IPS-18a (cell line): ENCODE data around the gene ADAM15.

Source experiments
- H3K27ac ChIP-seq: one replicate; pipeline ENCODE4 v1.5.1; 2013; ENCODE audit warnings: low read length
- H3K27me3 ChIP-seq: one replicate; pipeline ENCODE4 v1.6.1; 2013; ENCODE audit warnings: mild to moderate bottlenecking, low read length; ENCODE audit not compliant: control insufficient read depth, insufficient read depth
- H3K36me3 ChIP-seq: one replicate; pipeline ENCODE4 v1.6.1; 2013; ENCODE audit warnings: low read depth, low read length; ENCODE audit not compliant: control insufficient read depth
- H3K4me1 ChIP-seq: one replicate; pipeline ENCODE4 v1.6.1; 2013; ENCODE audit warnings: low read depth, low read length; ENCODE audit not compliant: control insufficient read depth
- H3K4me3 ChIP-seq: one replicate; pipeline ENCODE4 v1.5.1; 2013; ENCODE audit warnings: low read length
- H3K9ac ChIP-seq: one replicate; pipeline ENCODE4 v1.6.1; 2013; ENCODE audit warnings: mild to moderate bottlenecking, low read length, moderate library complexity
- H3K9me3 ChIP-seq: one replicate; pipeline ENCODE4 v1.6.1; 2013; ENCODE audit warnings: low read depth, low read length; ENCODE audit not compliant: control insufficient read depth

Gene ADAM15

GRCh38 chr1:155049651-155050559 is 1.2 kb upstream of the ADAM15 start:
- peaks cover 23% of the 10 kb centered on the region for H3K27me3 ChIP-seq
- peak overlapping the region; percentile 57 for H3K9ac ChIP-seq
- H3K4me1 ChIP-seq: peaks cover 14% of the 10 kb centered on the region
- no peaks in the 10 kb centered on the region for H3K9me3 ChIP-seq
- no peaks in the 10 kb centered on the region for H3K36me3 ChIP-seq
- H3K4me3 ChIP-seq: peak overlapping the region; percentile 74
- no peak overlapping the region for H3K27ac ChIP-seq

- Histone ChIP-seq H3K4me1 (peaks cover 10% of the 10 kb centered on the region), H3K27me3 (peaks cover 23% of the 10 kb centered on the region), H3K36me3 (no peaks in the 10 kb centered on the region), H3K27ac (no peak overlapping the region), H3K4me3 (peak overlapping the region; percentile 74), H3K9ac (no peak overlapping the region), H3K9me3 (no peaks in the 10 kb centered on the region)
Measured at GRCh38 chr1:155051342-155051776, 243 bp downstream of the ADAM15 start.

- no peak overlapping the region for H3K9ac ChIP-seq
- no peak overlapping the region for H3K27ac ChIP-seq
- no peaks in the 10 kb centered on the region for H3K36me3 ChIP-seq
- H3K27me3 ChIP-seq: peaks cover 23% of the 10 kb centered on the region
- peak overlapping the region; percentile 74 for H3K4me3 ChIP-seq
- H3K9me3 ChIP-seq: no peaks in the 10 kb centered on the region
- H3K4me1 ChIP-seq: peaks cover 10% of the 10 kb centered on the region
Measured at GRCh38 chr1:155051777-155052398, 772 bp downstream of the ADAM15 start.

- Histone ChIP-seq H3K27me3 (peaks cover 23% of the 10 kb centered on the region), H3K36me3 (peaks cover 2% of the 10 kb centered on the region), H3K27ac (no peak overlapping the region), H3K4me3 (peak overlapping the region; percentile 74), H3K9me3 (no peaks in the 10 kb centered on the region), H3K9ac (no peak overlapping the region), H3K4me1 (peaks cover 10% of the 10 kb centered on the region)
Measured at GRCh38 chr1:155052439-155053395, 1.6 kb downstream of the ADAM15 start.

- Histone ChIP-seq H3K27ac (no peak overlapping the region), H3K9me3 (no peaks in the 10 kb centered on the region), H3K9ac (no peak overlapping the region), H3K36me3 (peaks cover 8% of the 10 kb centered on the region), H3K4me3 (no peak overlapping the region), H3K4me1 (peaks cover 10% of the 10 kb centered on the region), H3K27me3 (peaks cover 23% of the 10 kb centered on the region)
Measured at GRCh38 chr1:155053531-155054105, 2.5 kb downstream of the ADAM15 start.

- H3K4me3 ChIP-seq: no peak overlapping the region
- peaks cover 8% of the 10 kb centered on the region for H3K36me3 ChIP-seq
- no peak overlapping the region for H3K9ac ChIP-seq
- H3K4me1 ChIP-seq: peaks cover 5% of the 10 kb centered on the region
- no peak overlapping the region for H3K27ac ChIP-seq
- H3K27me3 ChIP-seq: peaks cover 8% of the 10 kb centered on the region
- H3K9me3 ChIP-seq: no peaks in the 10 kb centered on the region
Measured at GRCh38 chr1:155057104-155057503, 6.0 kb downstream of the ADAM15 start.

- Histone ChIP-seq H3K9me3 (no peaks in the 10 kb centered on the region), H3K9ac (no peak overlapping the region), H3K4me1 (peaks cover 3% of the 10 kb centered on the region), H3K27ac (no peak overlapping the region), H3K4me3 (no peak overlapping the region), H3K36me3 (peaks cover 8% of the 10 kb centered on the region), H3K27me3 (peaks cover 1% of the 10 kb centered on the region)
Measured at GRCh38 chr1:155057788-155058211, 6.7 kb downstream of the ADAM15 start.

GRCh38 chr1:155060736-155061135 is 9.6 kb downstream of the ADAM15 start:
- peaks cover 8% of the 10 kb centered on the region for H3K36me3 ChIP-seq
- peaks cover 18% of the 10 kb centered on the region for H3K4me1 ChIP-seq

GRCh38 chr1:155061381-155062150 is 10.4 kb downstream of the ADAM15 start:
- H3K4me3 ChIP-seq: peak overlapping the region; percentile 89
- H3K27me3 ChIP-seq: peaks cover 6% of the 10 kb centered on the region
- H3K9me3 ChIP-seq: no peaks in the 10 kb centered on the region
- peaks cover 18% of the 10 kb centered on the region for H3K4me1 ChIP-seq
- H3K9ac ChIP-seq: no peak overlapping the region
- H3K36me3 ChIP-seq: peaks cover 8% of the 10 kb centered on the region
- no peak overlapping the region for H3K27ac ChIP-seq

More at GRCh38 chr1:155060736-155061135, 9.6 kb downstream of the ADAM15 start:
- H3K4me3 ChIP-seq: no peak overlapping the region
- H3K27ac ChIP-seq: no peak overlapping the region
- H3K9ac ChIP-seq: no peak overlapping the region
- H3K9me3 ChIP-seq: no peaks in the 10 kb centered on the region
- peaks cover 6% of the 10 kb centered on the region for H3K27me3 ChIP-seq

GRCh38 chr1:155062151-155062686 is 11.1 kb downstream of the ADAM15 start:
- Histone ChIP-seq H3K36me3 (peaks cover 10% of the 10 kb centered on the region), H3K4me3 (peak overlapping the region; percentile 89), H3K4me1 (peaks cover 18% of the 10 kb centered on the region), H3K27ac (no peak overlapping the region), H3K9me3 (no peaks in the 10 kb centered on the region), H3K9ac (no peak overlapping the region), H3K27me3 (peaks cover 6% of the 10 kb centered on the region)
